HEK293 (cell line): ENCODE measurements around the gene DBN1.

Experiments
- GLIS2 ChIP-seq: fragments of 450-650 bp; formaldehyde crosslinking; IDR thresholded peaks from 2 replicates; pipeline ENCODE4 v1.5.1; 2016; ENCODE audit warnings: missing biosample characterization, missing genetic modification characterization
- KLF10 ChIP-seq: fragments of 450-650 bp; IDR thresholded peaks from 2 replicates; pipeline ENCODE4 v1.5.1; 2018; ENCODE audit warnings: missing biosample characterization, mild to moderate bottlenecking, missing genetic modification characterization
- KLF9 ChIP-seq: fragments of 450-650 bp; formaldehyde crosslinking; IDR thresholded peaks from 2 replicates; pipeline ENCODE4 v1.5.1; 2016; ENCODE audit warnings: missing biosample characterization, missing genetic modification characterization, low read depth
- SP7 ChIP-seq: fragments of 450-650 bp; formaldehyde crosslinking; IDR thresholded peaks from 2 replicates; pipeline ENCODE4 v1.5.1; 2016; ENCODE audit warnings: missing biosample characterization, missing genetic modification characterization
- ZEB2 ChIP-seq: fragments of 450-650 bp; formaldehyde crosslinking; IDR thresholded peaks from 2 replicates; pipeline ENCODE4 v1.5.1; 2016; ENCODE audit warnings: missing biosample characterization, missing genetic modification characterization
- ZIC2 ChIP-seq: fragments of 450-650 bp; formaldehyde crosslinking; IDR thresholded peaks from 2 replicates; pipeline ENCODE4 v1.5.1; 2016; ENCODE audit warnings: missing biosample characterization, missing genetic modification characterization
- ZNF114 ChIP-seq: fragments of 450-650 bp; formaldehyde crosslinking; IDR thresholded peaks from 2 replicates; pipeline ENCODE4 v1.5.0; 2017; ENCODE audit warnings: missing biosample characterization, missing genetic modification characterization
- ZNF140 ChIP-seq: fragments of 450-650 bp; formaldehyde crosslinking; IDR thresholded peaks from 2 replicates; pipeline ENCODE4 v1.5.1; 2016; ENCODE audit warnings: missing biosample characterization, missing genetic modification characterization
- ZNF2 ChIP-seq: fragments of 450-650 bp; formaldehyde crosslinking; IDR thresholded peaks from 2 replicates; pipeline ENCODE4 v1.5.1; 2016; ENCODE audit warnings: missing biosample characterization, missing genetic modification characterization
- ZNF202 ChIP-seq: fragments of 450-650 bp; formaldehyde crosslinking; IDR thresholded peaks from 2 replicates; pipeline ENCODE4 v1.5.1; 2016; ENCODE audit warnings: missing biosample characterization, missing genetic modification characterization, borderline replicate concordance
- ZNF211 ChIP-seq: fragments of 450-650 bp; formaldehyde crosslinking; IDR thresholded peaks from 2 replicates; pipeline ENCODE4 v1.5.1; 2016; ENCODE audit warnings: low read depth, missing biosample characterization, missing genetic modification characterization
- ZNF221 ChIP-seq: fragments of 450-650 bp; formaldehyde crosslinking; IDR thresholded peaks from 2 replicates; pipeline ENCODE4 v1.5.1; 2017; ENCODE audit warnings: missing biosample characterization, missing genetic modification characterization, borderline replicate concordance
- ZNF23 ChIP-seq: fragments of 450-650 bp; formaldehyde crosslinking; IDR thresholded peaks from 2 replicates; pipeline ENCODE4 v1.5.1; 2016; ENCODE audit warnings: missing biosample characterization, missing genetic modification characterization, borderline replicate concordance
- ZNF335 ChIP-seq: fragments of 450-650 bp; formaldehyde crosslinking; conservative IDR thresholded peaks from 2 replicates; pipeline ENCODE4 v1.5.1; 2016; ENCODE audit warnings: missing biosample characterization, missing genetic modification characterization
- ZNF394 ChIP-seq: fragments of 450-650 bp; formaldehyde crosslinking; IDR thresholded peaks from 2 replicates; pipeline ENCODE4 v1.5.1; 2016; ENCODE audit warnings: missing biosample characterization, missing genetic modification characterization, mild to moderate bottlenecking, moderate library complexity, borderline replicate concordance
- ZNF76 ChIP-seq: fragments of 450-650 bp; formaldehyde crosslinking; IDR thresholded peaks from 2 replicates; pipeline ENCODE4; 2016; ENCODE audit warnings: low read depth, missing biosample characterization, missing genetic modification characterization, borderline replicate concordance
- ZNF792 ChIP-seq: fragments of 450-650 bp; formaldehyde crosslinking; IDR thresholded peaks from 2 replicates; pipeline ENCODE4 v1.5.1; 2016; ENCODE audit warnings: missing biosample characterization, missing genetic modification characterization
- TF ChIP-seq, protein P1 (sequence below): fragments of 450-650 bp; formaldehyde crosslinking; IDR thresholded peaks from 2 replicates; pipeline ENCODE4 v1.5.1; 2017; ENCODE audit warnings: missing biosample characterization, missing genetic modification characterization
- TF ChIP-seq, protein P2 (sequence below): fragments of 450-650 bp; formaldehyde crosslinking; IDR thresholded peaks from 2 replicates; pipeline ENCODE4 v1.5.1; 2016; ENCODE audit warnings: missing biosample characterization, missing genetic modification characterization, borderline replicate concordance
- TF ChIP-seq, protein P3 (sequence below): fragments of 450-650 bp; formaldehyde crosslinking; IDR thresholded peaks from 2 replicates; pipeline ENCODE4 v1.5.1; 2016; ENCODE audit warnings: missing biosample characterization, missing genetic modification characterization
- TF ChIP-seq, protein P4 (sequence below): fragments of 450-650 bp; formaldehyde crosslinking; IDR thresholded peaks from 2 replicates; pipeline ENCODE4 v1.5.1; 2016; ENCODE audit warnings: missing biosample characterization, missing genetic modification characterization
- TF ChIP-seq, protein P5 (sequence below): fragments of 450-650 bp; IDR thresholded peaks from 2 replicates; pipeline ENCODE4 v1.5.1; 2018; ENCODE audit warnings: missing biosample characterization, mild to moderate bottlenecking, missing genetic modification characterization
- TF ChIP-seq, protein P6 (sequence below): fragments of 450-650 bp; formaldehyde crosslinking; IDR thresholded peaks from 2 replicates; pipeline ENCODE4 v1.5.1; 2016; ENCODE audit warnings: missing biosample characterization, missing genetic modification characterization
- TF ChIP-seq, protein P7 (sequence below): fragments of 450-650 bp; formaldehyde crosslinking; IDR thresholded peaks from 2 replicates; pipeline ENCODE4 v1.5.1; 2016; ENCODE audit warnings: missing biosample characterization, missing genetic modification characterization, borderline replicate concordance

Gene DBN1

DNA sequence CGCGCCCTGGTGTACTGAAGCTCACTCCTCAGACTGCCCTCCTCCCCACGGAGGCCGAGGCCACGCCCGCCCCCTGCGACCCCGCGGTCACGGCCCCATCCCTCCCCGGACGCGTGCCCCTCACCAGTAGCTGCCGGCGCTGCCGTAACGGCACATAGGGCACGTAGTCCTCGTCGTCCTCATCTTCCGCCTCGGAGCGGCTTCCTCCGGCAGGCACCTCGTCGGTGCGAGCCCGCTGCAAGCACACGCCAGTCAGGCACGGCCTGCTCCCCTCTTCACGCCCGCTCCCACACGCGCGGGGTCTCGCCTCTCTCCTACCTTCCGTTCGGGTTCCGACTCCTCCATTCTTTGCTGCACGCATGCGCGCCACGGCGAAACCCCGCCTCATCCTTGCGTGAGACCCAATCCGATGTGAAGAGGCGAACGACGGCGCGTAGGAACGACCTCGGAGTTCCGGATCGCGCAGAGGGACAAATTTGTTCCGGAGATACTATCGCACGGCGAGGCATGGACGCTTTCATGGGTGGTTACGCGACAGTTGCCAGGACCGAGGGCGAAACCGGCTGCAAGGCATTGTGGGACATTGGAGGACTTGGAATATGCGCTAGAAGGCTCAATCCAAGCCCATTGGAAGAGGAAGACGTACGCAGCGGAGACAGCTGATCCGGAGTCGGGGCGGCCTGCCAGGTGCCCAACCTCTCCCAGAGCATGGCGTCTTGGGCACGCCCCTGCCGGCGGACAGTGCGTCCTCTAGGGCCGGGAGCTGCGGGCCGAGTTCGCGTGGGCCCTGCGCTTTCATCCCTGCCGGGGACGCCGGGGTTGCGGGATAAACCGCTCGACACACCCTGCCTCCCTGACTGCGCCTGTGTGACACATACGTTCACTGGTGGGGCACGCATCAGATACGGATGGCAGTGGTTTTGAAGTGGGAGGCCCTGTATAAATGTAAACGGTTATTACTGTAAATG lies 43.5 kb upstream of the DBN1 start, which contains the start of gene DDX41 (continued):
- TF ChIP-seq, protein P1, sequence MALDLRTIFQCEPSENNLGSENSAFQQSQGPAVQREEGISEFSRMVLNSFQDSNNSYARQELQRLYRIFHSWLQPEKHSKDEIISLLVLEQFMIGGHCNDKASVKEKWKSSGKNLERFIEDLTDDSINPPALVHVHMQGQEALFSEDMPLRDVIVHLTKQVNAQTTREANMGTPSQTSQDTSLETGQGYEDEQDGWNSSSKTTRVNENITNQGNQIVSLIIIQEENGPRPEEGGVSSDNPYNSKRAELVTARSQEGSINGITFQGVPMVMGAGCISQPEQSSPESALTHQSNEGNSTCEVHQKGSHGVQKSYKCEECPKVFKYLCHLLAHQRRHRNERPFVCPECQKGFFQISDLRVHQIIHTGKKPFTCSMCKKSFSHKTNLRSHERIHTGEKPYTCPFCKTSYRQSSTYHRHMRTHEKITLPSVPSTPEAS (tag by site-specific recombination), result no peak; the same call in 1 of the 2 replicates
- TF ChIP-seq, protein P2, sequence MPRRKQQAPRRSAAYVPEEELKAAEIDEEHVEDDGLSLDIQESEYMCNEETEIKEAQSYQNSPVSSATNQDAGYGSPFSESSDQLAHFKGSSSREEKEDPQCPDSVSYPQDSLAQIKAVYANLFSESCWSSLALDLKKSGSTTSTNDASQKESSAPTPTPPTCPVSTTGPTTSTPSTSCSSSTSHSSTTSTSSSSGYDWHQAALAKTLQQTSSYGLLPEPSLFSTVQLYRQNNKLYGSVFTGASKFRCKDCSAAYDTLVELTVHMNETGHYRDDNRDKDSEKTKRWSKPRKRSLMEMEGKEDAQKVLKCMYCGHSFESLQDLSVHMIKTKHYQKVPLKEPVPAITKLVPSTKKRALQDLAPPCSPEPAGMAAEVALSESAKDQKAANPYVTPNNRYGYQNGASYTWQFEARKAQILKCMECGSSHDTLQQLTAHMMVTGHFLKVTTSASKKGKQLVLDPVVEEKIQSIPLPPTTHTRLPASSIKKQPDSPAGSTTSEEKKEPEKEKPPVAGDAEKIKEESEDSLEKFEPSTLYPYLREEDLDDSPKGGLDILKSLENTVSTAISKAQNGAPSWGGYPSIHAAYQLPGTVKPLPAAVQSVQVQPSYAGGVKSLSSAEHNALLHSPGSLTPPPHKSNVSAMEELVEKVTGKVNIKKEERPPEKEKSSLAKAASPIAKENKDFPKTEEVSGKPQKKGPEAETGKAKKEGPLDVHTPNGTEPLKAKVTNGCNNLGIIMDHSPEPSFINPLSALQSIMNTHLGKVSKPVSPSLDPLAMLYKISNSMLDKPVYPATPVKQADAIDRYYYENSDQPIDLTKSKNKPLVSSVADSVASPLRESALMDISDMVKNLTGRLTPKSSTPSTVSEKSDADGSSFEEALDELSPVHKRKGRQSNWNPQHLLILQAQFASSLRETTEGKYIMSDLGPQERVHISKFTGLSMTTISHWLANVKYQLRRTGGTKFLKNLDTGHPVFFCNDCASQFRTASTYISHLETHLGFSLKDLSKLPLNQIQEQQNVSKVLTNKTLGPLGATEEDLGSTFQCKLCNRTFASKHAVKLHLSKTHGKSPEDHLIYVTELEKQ (tag by site-specific recombination), result no peak
- TF ChIP-seq ZNF221 (no peak), ZNF76 (tag by site-specific recombination) (peak; percentile 98), ZNF394 (tag by site-specific recombination) (peak; percentile 96), ZNF114 (tag by site-specific recombination) (no peak), ZNF140 (no peak), ZEB2 (tag by site-specific recombination) (peak; percentile 98), KLF9 (tag by site-specific recombination) (peak; percentile 98), KLF10 (tag by site-specific recombination) (peak; percentile 87), SP7 (peak; percentile 93), ZNF23 (tag by site-specific recombination) (no peak), ZNF202 (tag by site-specific recombination) (no peak), GLIS2 (peak; percentile 82), ZNF335 (tag by site-specific recombination) (peak; percentile 98), ZNF211 (tag by site-specific recombination) (no peak), ZNF792 (tag by site-specific recombination) (no peak), ZIC2 (tag by site-specific recombination) (peak; percentile 48), ZNF2 (tag by site-specific recombination) (peak; percentile 82)
- TF ChIP-seq, protein P3, sequence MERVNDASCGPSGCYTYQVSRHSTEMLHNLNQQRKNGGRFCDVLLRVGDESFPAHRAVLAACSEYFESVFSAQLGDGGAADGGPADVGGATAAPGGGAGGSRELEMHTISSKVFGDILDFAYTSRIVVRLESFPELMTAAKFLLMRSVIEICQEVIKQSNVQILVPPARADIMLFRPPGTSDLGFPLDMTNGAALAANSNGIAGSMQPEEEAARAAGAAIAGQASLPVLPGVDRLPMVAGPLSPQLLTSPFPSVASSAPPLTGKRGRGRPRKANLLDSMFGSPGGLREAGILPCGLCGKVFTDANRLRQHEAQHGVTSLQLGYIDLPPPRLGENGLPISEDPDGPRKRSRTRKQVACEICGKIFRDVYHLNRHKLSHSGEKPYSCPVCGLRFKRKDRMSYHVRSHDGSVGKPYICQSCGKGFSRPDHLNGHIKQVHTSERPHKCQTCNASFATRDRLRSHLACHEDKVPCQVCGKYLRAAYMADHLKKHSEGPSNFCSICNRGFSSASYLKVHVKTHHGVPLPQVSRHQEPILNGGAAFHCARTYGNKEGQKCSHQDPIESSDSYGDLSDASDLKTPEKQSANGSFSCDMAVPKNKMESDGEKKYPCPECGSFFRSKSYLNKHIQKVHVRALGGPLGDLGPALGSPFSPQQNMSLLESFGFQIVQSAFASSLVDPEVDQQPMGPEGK (tag by site-specific recombination), result peak; percentile 54; the same call in 1 of the 2 replicates
- TF ChIP-seq, protein P4, sequence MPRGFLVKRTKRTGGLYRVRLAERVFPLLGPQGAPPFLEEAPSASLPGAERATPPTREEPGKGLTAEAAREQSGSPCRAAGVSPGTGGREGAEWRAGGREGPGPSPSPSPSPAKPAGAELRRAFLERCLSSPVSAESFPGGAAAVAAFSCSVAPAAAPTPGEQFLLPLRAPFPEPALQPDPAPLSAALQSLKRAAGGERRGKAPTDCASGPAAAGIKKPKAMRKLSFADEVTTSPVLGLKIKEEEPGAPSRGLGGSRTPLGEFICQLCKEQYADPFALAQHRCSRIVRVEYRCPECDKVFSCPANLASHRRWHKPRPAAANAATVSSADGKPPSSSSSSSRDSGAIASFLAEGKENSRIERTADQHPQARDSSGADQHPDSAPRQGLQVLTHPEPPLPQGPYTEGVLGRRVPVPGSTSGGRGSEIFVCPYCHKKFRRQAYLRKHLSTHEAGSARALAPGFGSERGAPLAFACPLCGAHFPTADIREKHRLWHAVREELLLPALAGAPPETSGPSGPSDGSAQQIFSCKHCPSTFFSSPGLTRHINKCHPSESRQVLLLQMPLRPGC, result peak; percentile 90
- TF ChIP-seq, protein P5, sequence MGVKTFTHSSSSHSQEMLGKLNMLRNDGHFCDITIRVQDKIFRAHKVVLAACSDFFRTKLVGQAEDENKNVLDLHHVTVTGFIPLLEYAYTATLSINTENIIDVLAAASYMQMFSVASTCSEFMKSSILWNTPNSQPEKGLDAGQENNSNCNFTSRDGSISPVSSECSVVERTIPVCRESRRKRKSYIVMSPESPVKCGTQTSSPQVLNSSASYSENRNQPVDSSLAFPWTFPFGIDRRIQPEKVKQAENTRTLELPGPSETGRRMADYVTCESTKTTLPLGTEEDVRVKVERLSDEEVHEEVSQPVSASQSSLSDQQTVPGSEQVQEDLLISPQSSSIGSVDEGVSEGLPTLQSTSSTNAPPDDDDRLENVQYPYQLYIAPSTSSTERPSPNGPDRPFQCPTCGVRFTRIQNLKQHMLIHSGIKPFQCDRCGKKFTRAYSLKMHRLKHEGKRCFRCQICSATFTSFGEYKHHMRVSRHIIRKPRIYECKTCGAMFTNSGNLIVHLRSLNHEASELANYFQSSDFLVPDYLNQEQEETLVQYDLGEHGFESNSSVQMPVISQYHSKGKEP (tag by site-specific recombination), result 0 out of 2 replicates have a peak, but pooled peaks have one; percentile 5
- TF ChIP-seq, protein P6, sequence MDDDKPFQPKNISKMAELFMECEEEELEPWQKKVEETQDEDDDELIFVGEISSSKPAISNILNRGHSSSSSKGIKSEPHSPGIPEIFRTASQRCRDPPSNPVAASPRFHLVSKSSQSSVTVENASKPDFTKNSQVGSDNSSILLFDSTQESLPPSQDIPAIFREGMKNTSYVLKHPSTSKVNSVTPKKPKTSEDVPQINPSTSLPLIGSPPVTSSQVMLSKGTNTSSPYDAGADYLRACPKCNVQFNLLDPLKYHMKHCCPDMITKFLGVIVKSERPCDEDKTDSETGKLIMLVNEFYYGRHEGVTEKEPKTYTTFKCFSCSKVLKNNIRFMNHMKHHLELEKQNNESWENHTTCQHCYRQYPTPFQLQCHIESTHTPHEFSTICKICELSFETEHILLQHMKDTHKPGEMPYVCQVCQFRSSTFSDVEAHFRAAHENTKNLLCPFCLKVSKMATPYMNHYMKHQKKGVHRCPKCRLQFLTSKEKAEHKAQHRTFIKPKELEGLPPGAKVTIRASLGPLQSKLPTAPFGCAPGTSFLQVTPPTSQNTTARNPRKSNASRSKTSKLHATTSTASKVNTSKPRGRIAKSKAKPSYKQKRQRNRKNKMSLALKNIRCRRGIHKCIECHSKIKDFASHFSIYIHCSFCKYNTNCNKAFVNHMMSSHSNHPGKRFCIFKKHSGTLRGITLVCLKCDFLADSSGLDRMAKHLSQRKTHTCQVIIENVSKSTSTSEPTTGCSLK, result no peak
- TF ChIP-seq, protein P7, sequence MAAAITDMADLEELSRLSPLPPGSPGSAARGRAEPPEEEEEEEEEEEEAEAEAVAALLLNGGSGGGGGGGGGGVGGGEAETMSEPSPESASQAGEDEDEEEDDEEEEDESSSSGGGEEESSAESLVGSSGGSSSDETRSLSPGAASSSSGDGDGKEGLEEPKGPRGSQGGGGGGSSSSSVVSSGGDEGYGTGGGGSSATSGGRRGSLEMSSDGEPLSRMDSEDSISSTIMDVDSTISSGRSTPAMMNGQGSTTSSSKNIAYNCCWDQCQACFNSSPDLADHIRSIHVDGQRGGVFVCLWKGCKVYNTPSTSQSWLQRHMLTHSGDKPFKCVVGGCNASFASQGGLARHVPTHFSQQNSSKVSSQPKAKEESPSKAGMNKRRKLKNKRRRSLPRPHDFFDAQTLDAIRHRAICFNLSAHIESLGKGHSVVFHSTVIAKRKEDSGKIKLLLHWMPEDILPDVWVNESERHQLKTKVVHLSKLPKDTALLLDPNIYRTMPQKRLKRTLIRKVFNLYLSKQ (tag by site-specific recombination), result no peak
